GM12872 (cell line): ENCODE data around the gene DOCK9.

Experiments used
- TF ChIP-seq, protein P1 (sequence below): IDR thresholded peaks from 3 replicates; pipeline ENCODE4 v1.5.1; 2011; ENCODE audit warnings: low read depth, mild to moderate bottlenecking, low read length, moderate library complexity; ENCODE audit not compliant: insufficient read depth

DOCK9 gene

DNA sequence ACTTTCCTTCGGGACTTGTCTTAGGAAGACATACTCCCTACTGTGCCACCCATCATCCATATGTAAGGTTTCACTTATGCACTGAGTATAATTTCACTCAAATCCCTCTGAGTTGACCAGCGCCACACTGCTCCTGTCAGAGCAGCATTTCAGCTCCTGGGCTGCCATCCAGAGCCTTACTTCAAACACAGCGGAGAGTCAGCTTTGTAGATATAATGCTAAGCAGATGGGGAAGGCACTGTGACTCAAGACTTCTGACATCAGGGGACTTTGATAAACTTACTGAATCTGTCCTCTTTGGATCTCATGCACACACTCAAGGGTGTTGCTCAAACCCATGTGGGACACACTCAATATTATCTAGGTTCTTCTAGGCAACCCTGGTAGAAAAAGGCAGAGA is 34.9 kb downstream of the DOCK9 start:
- TF ChIP-seq, protein P1, sequence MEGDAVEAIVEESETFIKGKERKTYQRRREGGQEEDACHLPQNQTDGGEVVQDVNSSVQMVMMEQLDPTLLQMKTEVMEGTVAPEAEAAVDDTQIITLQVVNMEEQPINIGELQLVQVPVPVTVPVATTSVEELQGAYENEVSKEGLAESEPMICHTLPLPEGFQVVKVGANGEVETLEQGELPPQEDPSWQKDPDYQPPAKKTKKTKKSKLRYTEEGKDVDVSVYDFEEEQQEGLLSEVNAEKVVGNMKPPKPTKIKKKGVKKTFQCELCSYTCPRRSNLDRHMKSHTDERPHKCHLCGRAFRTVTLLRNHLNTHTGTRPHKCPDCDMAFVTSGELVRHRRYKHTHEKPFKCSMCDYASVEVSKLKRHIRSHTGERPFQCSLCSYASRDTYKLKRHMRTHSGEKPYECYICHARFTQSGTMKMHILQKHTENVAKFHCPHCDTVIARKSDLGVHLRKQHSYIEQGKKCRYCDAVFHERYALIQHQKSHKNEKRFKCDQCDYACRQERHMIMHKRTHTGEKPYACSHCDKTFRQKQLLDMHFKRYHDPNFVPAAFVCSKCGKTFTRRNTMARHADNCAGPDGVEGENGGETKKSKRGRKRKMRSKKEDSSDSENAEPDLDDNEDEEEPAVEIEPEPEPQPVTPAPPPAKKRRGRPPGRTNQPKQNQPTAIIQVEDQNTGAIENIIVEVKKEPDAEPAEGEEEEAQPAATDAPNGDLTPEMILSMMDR = no peak

DNA sequence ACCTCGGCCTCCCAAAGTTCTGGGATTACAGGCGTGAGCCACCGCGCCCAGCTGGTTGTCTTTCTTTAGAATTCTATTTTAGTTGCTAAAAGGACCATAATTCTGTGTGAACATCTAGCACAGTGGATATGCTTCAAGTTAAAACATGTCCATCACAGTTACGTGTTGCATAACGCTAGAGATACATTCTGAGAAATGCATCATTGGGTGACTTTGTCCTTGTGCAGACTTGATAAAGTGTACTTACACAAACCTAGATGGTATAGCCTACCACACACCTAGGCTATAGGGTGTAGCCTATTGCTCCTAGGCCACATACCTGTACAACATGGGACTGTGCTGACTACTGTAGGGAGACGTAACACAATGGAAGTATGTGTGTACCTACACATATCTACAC is 35.4 kb downstream of the DOCK9 start:
- TF ChIP-seq, protein P1 = no peak

DNA sequence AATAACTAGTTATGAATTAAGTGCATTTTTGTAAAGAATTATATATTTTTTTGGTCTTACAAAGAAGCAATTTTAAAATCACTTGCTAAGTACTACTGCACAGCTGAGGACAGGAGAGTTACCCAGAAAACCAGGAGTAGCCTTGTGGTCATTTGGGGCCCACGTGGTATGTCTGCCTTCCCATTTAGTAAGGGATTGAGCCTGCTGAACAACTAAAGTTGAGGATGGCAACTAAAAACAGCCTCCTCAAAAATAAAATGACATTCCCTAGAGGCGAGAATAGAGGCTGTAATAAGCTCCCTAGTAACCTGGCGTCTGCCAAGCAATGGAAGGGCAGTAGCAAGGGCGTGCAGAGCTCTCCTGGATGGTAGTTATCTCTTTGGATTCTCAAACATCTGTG is 36.3 kb downstream of the DOCK9 start:
- TF ChIP-seq, protein P1 = no peak

DNA sequence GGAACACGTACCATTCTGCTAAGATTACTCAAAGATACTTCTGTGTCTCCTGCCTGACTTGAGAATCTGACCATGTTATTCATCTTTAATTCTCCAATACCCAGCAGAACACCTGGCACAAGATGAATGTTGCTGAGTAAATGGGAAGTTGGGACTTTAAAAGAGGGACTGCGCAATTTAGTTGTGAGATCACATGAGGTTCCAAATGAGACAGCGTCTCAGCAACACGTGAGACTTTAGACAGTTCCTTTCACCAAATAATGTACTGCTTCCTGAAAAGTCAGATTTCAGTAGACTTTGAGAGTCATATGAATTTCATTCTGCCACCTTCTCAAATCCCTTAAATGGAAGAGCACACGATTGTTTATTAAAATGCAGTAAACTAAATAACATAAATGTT is 36.7 kb downstream of the DOCK9 start:
- TF ChIP-seq, protein P1 = no peak

DNA sequence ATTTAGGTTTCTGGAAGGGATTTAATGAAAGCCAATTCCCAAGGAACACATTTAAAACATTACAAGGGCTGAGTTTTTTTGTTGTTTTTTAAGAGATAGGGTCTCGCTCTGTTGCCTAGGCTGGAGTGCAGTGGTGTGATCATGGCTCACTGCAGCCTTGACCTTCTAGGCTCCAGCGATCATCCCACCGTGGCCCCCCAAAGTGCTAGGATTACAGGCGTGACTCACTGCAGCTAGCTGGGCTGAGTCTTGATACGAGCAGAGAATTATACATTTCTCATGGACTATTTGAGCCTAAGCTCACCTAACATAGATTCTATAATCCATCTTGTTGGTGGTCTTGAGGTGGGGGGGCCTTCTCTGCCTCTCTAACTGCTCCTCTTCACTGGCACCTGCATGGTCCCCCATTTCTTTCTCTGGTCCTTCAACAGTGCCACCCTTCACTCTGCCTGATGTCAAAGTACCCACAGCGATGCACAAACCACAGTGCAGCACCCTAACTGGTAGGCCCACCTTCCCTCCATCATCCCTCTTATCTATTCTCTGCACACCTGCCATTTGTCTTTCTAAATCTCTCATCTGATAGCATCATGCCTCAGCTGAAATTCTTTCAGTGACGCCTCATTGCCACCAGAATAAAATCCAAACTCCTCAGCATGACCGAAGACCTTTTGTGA is 37.4 kb downstream of the DOCK9 start:
- TF ChIP-seq, protein P1 = no peak

DNA sequence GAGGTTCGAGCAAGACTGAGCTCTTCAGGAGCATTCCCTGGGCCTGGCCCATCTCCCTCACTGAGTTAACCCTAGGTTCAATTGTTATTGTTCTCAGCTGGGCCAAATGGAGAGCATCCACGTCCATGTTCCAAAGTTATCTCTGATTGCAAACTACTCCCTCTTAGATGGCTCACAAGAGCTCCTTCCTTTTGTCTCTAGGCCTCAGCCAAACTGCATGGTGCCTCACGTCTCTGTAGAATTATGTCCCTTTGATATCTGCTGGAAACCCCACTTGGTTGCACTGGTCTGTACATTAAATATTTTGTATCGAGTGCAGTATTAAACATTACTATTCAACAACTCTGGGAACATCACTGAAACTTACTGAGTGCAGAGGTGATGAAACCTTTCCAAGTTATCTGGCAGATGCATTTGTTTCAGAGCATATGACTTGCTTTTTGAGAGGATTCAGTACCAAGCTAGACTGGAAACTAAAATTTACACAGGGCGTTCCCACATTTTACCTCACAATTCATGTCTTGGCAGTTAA is 38.1 kb downstream of the DOCK9 start:
- TF ChIP-seq, protein P1 = no peak

DNA sequence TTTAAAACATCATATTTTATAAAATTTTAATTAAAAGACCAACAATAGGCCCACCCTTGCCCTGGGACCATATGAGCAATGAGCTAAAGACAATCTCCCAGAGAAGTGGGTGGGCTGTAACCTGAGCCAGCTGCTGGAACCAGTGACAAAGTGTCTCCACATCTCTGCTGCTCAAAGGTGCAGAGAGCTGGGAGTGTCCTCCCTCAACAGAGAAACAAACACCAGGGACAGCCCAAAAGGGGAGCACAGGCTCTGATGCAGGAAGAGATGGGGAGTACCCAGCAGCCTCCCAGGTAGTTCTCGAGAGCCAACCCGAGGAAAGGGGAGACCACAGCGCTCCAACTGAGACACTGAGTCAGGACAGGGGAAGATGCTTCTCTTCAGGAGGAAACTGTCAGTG is 39.1 kb downstream of the DOCK9 start:
- TF ChIP-seq, protein P1 = no peak

DNA sequence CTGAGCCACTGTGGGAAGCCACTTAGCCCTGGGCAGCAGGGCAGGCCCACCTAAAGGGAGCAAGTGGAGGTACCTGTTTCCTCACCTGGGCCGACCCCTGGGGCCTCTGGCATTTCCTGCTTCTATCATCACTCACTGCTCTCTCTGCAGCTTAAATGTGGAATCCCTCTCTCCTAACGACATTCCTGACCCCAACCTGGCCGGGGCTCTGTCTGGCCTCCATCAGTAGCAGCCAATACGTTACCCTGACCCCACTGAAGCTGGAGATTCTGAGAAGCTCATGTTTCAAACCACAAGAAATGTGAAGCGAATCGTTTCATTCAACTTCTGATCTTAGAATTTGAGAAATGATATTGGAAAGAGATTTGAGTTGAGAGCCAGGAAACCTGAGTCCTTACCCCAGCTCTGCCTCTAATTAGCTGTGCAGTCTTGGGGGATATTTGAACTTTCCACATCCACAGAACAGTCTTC is 39.9 kb downstream of the DOCK9 start:
- TF ChIP-seq, protein P1 = no peak
